Frontal cortex (tissue), 4 donors: Measurements from ENCODE around the gene KMT2C. TPM values are rescaled to one million over a fixed set of nuclear protein-coding genes. Genes with fewer than 3 reads are reported as not detected.

Source experiments
- DNase-seq, 2 donors: peaks; one replicate each; pipeline ENCODE4 v3.0.0; 2012; ENCODE audit warnings: low spot score in 2 of 2
- FAIRE-seq: peaks from 2 replicates; lab custom pipeline; 2012; peaks lifted over from hg19 to GRCh38; lab: Jason Lieb, UNC
- total RNA-seq: library from RNA; depleted of rRNA; stranded (reverse); fragments of >200 nt; gene quantifications from one replicate; pipeline ENCODE4 v1.2.3, GENCODE V29; 2014
- donor health status: control.
- donor health status: control.
- donor health status: control.

Gene KMT2C
- total RNA-seq, 1 donor from 2014 or later: 55.0 TPM

- no peak for FAIRE-seq
- no peak for DNase-seq
Measured at GRCh38 chr7:152176797-152177196, 259.0 kb downstream of the KMT2C start.

- FAIRE-seq: no peak
- DNase-seq: no peak
Measured at GRCh38 chr7:152173372-152174070, 262.3 kb downstream of the KMT2C start.

DNA sequence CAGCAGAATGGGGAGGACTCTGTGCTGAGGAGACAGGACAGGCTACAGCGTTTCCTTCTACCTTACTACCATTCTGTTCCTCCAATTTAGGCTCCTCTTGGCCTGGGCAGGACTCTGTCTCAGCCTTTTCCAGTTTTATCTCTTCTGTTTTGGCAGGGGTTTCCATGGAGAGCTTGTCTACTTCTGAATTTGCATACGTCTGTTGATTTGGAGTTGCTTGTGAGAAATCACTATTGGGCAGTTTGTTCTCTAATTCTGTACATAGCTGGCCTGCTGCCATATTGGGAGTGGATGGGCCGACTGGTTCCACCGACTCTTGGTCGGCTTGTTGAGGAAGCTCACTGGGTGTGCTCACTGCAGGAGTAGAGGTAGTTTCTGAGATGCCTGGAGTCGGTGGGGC lies 273.5 kb downstream of the KMT2C start:
- no peak for FAIRE-seq
- DNase-seq: no peak

GRCh38 chr7:152161171-152161570 lies 274.6 kb downstream of the KMT2C start:
- FAIRE-seq (no peak), DNase-seq (no peak)

DNA sequence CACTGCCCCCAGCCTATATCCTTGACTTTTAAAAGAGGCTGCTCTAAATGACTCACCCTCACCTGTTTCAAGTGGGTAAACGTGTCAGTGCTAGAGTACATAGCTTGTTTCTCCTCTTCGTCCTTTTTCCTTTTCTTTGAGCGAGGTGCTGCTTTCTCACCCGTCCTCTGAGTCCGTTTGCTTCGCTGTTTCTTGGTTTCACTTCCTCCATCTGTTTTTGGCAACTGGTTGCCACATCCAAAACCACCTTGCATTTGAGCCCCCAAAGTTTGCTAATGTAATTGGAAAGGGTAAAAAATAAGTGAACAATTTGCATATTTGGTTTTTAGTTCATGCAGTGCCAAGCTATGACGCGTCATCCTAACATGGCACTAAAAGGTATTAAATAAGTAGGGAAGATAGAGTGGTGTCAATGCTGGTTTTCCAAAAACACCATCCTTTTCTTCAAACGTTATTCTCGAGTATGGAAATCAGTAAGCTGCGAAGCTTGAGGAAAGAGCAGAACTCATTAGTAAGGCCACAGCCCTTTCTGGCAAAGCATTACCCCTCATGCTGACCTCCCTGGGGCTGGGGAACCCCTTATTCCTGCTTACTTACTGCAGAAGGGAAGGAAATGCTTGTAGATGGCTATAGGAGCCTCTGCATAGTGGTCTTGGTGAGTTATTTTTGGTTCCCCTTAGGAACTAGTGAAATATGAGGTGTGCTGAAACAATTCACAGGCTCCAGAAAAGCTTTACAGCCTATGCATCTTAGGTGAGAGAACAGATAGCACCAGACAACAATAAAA lies 276.8 kb downstream of the KMT2C start:
- no peak for FAIRE-seq
- DNase-seq: no peak

DNA sequence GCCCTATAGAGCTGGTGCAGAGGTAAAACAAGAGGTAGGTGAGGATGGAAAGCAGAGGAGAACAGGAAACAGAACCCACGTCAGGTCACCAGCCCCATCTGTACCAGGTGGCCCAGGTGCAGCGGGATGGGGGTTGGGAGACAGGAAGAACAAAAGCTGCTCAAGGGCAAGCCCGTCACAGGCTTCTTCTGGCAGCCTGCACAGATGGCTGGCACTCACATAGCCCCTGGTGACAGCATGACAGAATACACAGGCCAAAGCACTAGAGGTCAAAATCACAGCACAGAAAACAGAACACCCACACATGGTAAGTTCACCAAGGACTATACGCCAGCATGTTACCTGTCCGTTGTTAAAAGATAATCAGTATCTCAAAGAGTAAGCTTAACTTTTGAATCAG lies 283.5 kb downstream of the KMT2C start:
- no peak for DNase-seq
- FAIRE-seq: no peak

GRCh38 chr7:152149363-152149762 lies 286.4 kb downstream of the KMT2C start:
- no peak for FAIRE-seq
- DNase-seq: no peak

- no peak for DNase-seq
- no peak for FAIRE-seq
Measured at GRCh38 chr7:152148706-152149105, 287.1 kb downstream of the KMT2C start.

GRCh38 chr7:152145853-152146466 lies 289.8 kb downstream of the KMT2C start:
- DNase-seq (no peak), FAIRE-seq (no peak)

- no peak for DNase-seq
- FAIRE-seq: no peak
Measured at GRCh38 chr7:152144557-152145245, 291.1 kb downstream of the KMT2C start.

- DNase-seq (no peak), FAIRE-seq (no peak)
Measured at GRCh38 chr7:152142976-152143595, 292.7 kb downstream of the KMT2C start.

- FAIRE-seq (no peak), DNase-seq (no peak)
Measured at GRCh38 chr7:152140560-152140959, 295.2 kb downstream of the KMT2C start.

DNA sequence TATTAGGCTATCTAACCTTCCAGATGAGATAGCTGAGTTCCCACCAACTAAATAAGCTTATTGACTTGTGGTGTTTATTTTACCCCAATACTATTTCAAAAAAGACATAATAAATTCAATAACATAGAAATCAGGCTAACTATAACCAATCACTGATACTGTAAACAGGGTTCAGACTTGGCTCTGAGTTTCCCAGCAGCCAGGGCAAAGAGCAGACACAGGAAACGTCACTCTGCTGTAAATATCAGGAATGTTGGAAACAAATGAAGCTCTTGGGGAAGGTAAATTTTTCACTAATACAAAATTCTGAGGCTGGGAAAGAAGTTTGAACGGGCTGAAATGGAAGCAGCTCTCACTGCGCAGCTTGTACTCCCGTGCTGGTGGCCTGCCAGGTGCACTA lies 295.7 kb downstream of the KMT2C start:
- no peak for FAIRE-seq
- DNase-seq: no peak

DNA sequence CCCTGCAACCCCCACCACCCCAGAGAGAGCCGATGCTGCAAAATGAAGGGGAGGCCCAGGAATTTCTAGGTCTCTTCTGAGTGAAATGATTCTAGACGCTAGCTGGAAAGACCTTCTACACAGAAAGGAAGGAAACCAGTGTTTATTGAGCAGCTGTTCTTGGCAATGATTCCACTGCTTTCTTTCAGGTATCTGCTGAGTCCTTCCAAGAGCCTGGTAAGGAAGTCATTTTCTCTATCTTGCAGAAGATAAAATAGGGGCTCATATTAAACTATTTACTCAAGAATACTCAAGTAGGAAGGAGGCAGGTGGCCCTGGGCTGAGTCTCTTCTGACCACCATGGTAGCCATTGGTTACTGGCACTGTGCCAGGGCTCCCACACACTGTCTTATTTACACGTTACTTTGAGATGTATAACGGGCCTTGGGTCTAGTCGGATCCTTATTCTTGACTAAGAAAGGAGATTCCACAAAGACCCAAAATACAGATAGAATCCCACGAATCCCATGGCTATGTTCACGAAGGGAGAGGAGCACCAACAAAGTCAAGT lies 298.3 kb downstream of the KMT2C start:
- no peak for FAIRE-seq
- DNase-seq: no peak

- FAIRE-seq: no peak
- DNase-seq: no peak
Measured at GRCh38 chr7:152136686-152137085, 299.1 kb downstream of the KMT2C start.

- DNase-seq: no peak
- FAIRE-seq: no peak
Measured at GRCh38 chr7:152133804-152134203, 302.0 kb downstream of the KMT2C start.

- DNase-seq (no peak), FAIRE-seq (no peak)
Measured at GRCh38 chr7:152132812-152133211, 303.0 kb downstream of the KMT2C start.

DNA sequence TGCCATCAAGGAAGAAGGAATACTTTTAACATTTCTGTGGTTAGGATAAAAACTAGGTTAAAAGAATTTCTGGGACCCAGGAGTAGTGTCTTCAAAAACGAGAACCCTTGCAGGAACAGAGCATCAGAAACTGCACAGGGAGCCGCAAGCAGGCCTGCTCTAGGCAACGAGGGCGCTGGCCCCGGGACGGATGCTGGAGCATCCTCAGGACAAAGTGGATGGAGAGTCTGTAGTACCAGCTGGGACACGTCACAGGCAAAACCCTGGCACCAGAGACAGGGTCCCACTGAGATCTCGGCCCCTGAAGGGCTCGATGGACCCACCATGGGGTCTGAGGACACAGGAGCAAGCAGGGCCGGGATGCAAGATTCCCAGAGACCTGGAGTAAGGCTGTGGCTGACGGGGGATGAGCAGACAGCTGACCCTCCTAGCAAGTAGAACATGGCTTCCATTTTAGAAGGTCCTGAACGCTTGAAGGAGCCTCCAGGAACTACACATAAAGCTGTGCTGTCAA lies 303.8 kb downstream of the KMT2C start:
- FAIRE-seq (no peak), DNase-seq (no peak)
